NCI-H128 (cell line): ENCODE measurements around the gene UROC1.

ENCODE experiments used
- DNase-seq: peaks from one replicate; lab custom pipeline; 2025; ENCODE audit not compliant: unreplicated experiment; lab: John Stamatoyannopoulos, UW

The UROC1 gene

DNA sequence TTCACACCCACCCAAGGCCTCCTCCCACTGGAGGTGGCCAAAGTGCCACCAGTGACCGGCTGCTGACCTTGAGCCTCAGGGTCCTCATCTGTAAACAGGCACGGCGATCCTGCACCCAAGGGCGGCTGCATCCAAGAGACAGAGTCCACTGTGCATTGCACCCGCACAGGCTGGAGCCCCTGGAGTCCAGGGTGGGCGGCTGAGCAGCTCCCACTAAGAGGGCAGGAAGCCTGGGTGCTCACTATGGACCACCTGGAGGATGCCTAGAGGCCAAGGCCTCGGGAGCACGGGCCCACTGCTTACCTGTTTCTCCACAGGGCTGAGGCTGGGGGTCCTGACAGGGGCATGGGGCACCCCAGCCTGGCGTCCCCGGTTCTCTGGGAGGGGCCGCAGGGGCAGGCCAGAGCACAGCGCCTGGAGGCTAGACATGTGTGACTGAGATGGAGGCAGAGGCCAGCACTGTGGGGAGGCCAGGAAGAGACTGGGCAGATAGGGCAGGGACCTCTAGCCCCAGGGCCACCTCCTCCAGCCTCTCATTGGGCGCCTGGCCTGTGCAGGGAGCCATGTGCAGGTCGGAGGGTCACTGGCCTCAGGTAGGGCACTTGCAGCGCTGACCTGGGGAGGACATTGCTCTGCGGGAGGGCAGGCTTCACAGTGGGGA is at the start of gene UROC1:
UROC1 (minus strand) TSS at position 483 of the 661 bp plus-strand sequence; CDS start at position 429, 54 bp downstream.
- DNase-seq: no peak

DNA sequence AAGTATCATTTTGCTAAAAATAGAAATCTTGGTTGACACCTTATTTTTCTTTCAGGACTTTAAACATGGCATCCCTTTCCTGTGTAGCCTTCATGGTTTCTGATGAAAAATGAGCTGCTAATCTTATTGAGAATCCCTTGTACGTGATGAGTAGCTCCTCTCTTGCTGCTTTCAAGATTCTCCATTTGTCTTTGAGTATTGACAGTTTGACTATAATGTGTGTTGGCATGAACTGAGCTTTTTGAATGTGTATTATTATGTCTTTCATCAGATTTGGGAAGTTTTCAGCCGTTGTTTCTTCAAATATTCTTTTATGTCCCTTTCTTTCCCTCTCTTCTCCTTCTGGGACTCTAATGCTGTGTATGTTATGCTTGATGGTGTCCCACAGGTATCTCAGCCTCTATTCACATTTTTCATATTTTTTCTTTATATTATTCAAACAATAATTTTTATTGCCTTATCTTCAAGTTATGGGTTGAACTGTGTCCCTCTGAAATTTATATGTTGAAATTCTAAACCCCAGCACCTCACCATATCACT is 45.2 kb upstream of the UROC1 start:
- no peak for DNase-seq

DNA sequence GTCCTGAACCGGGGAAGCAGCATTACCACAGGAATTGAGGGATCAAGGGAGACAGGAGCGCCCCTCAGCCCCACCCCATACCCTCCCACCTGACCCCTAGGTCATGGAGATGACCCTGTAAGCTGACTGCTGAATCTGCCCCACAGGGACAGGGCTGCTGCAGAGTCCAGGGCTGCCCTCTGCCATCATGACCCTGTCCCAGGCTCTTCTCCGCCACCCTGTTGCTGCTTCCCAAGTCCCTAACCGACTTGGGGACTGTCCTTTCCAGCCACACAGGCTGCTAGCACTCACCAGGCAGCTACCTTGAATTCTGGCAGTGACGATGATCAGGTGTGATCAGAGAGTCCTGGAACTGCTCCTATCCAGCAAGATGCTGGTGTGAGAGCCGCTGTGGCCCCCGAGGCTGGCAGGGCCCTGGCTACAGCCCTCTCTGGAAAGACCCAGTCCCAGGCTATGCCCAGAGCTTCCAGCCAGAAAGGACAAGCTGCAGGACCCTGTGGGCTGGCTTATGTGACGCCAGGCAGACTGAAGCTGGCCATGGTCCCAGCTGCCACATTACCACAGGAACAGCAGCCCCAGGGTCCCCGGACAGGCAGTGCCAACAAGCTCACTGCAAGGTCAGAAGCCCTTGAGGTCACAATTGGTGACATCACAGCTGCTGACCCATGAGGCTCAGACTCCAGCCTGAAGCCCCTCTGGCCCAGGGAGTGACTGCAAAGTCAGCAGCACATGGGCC is 40.9 kb upstream of the UROC1 start, which contains the start of gene C3orf22:
C3orf22 (minus strand) TSS at position 597 of the 736 bp plus-strand sequence. CDS start 5,542 bp downstream, outside the sequence.
- no peak for DNase-seq

GRCh38 chr3:126557761-126558160 is 40.2 kb upstream of the UROC1 start:
- DNase-seq: no peak

GRCh38 chr3:126557415-126557745 is 39.8 kb upstream of the UROC1 start:
- no peak for DNase-seq

- DNase-seq: no peak
These were observed 39.3 kb upstream of the UROC1 start for GRCh38 chr3:126556637-126557414.

GRCh38 chr3:126555795-126556636 is 38.4 kb upstream of the UROC1 start:
- DNase-seq: no peak

- DNase-seq: no peak
These were observed 37.3 kb upstream of the UROC1 start for GRCh38 chr3:126554560-126555525.

DNA sequence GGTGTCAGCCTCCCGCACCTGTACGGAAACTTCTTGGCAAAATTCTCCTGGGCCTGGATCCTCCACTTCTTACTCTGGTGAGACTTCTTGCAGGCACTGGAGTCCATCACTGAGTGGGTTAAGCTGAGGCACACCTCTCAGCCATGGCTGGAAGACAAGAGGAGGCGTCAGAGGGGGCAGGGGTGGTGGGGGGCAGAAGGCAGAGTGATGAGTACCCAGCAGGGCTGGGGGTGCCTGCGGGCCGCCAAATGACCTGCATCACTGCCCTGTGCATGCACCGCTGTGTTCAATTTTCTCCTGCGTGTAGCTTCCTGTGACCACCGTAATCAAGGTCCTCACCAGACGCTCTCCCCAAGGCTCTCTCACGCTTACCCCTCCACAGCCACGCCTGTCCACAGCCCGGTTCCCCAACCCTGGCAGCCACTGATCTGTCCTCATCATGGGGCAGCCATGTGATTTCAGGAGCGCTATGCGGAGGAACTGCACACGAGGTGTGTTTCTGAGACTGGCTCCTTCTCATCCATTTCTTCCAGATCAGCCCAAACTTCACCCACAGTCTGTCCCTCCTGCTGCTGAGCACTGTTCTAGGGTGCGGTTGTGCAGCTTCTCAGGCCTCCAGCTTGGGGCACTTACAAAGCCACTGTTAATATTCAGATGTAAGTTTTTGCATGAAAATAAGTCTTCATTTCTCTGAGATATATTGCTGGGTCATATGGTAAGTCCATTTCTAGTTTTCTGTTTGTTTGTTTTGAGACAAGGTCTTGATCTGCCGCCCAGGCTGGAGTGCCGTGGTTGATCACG is 35.9 kb upstream of the UROC1 start:
- DNase-seq: no peak

DNA sequence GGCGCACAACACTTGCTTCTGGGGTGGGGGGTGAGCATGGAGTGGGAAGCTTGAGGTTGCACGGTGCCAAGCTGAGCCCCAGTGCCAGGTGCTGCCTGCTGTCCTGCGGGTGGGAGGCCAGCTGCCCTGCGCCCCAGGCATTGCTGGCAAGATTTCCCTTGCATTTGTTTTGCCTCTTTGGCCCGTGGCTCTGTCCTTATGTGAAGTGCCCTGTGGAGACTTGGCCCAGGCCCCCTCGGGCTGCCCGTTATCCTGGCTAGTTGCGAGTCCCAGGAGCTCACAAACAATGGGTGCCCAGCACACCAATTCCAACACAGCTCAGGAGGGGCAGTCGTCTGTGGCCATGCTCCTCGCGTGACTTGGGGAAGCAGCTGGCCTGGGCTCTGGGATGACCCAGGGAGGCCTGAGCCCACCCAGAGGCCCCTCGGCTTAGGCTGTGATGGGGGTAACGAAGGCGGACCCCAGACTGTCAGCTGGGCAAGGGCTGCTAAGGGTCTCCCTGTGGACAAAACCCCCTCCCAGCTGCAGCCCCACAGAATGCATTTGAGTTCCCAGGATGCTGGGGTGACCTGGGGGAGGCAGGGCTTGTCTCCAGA is 35.2 kb upstream of the UROC1 start:
- DNase-seq: no peak

GRCh38 chr3:126551839-126552687 is 34.5 kb upstream of the UROC1 start:
- no peak for DNase-seq

DNA sequence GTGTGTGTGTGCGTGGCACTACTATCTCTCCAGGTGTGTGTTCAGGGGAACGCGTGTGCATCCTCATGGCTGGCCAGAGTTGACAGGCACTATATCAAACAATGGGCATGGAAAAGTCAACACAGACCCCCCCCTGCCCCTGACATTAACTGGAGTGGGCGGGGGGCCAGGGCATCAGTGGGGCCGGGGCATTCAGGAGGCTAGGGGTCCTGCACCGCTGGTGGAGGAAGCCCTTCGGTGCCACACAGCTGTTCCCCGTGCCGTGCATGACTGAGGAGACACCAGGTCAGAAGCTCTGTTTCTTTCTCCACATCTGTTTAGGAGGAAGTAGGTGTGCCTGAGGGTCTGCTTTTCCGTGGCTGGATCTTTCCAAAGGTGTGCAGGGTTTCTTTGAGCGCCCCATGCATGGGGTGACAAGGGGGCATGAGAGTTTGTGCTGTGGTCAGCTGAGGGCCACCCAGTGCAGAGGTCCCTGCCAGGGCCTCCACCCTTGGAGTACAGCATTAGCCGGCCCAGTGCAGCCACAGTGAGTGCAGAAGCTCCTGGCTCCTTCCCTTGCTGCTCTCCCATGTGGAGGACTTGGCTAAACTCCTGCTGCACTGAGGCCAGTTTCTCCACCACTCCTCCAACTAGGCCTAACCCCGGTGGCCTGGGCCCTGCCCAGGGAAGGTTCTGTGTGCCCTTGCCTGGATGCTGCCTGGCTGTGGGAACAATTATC is 33.7 kb upstream of the UROC1 start:
- DNase-seq: no peak

DNA sequence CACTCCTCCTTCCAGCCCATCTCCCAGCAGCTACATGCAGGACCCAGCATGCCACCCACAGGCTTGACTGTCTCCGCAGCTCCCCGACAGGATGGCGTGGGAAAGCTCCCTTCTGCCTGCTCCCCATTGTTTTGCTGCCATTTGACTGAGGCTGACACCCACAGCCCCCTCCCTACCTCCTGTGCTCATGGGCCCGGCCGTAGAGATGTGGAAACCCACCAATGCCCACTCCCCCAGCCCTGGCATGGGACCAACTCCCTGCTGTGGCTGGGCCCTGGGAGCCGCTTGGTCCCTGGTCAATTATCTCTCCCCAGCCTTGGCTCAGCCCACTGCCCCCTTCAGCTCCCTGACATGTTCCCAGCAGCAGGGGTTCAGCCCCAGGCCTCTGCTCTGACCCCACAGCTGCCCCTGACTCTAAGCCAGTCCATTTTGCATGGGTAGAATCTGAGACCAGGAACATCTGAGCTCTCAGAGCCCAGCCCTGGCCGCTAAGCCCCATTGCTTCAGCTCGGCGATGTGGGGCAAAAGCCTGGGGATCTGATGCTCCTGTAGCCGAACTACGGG is 33.0 kb upstream of the UROC1 start:
- DNase-seq: no peak

GRCh38 chr3:126549861-126550487 is 32.4 kb upstream of the UROC1 start:
- DNase-seq: no peak

GRCh38 chr3:126548556-126549466 is 31.2 kb upstream of the UROC1 start:
- no peak for DNase-seq
